Testis (tissue), 3 donors: ENCODE measurements around the gene IQUB. TPM values are rescaled to one million over a fixed set of nuclear protein-coding genes. Genes with fewer than 3 reads are reported as not detected.

ENCODE experiments used
- polyA plus RNA-seq: library from polyadenylated mRNA; stranded (reverse); fragments of 350-450 nt; fragmentation: Illumina TruSeq; extraction: RNeasy Lipid Tissue Mini Kit (QIAGEN cat#74804); gene quantifications from one replicate; pipeline ENCODE4 v1.2.3, GENCODE V29; 2014; ENCODE audit warnings: low read depth, low replicate concordance; ENCODE audit not compliant: insufficient read depth
- small RNA-seq, 2 donors: library from RNA; depleted of rRNA; stranded (forward); fragments of <200 nt; gene quantifications; one replicate each; pipeline ENCODE3, GENCODE V24; 2016
- total RNA-seq, 2 donors: library from RNA; depleted of rRNA; stranded (reverse); fragments of >200 nt; gene quantifications; one replicate each; pipeline ENCODE4 v1.2.3, GENCODE V29; 2016

IQUB gene
- total and polyA plus RNA-seq, 3 donors from 2014 or later = 21.3 to 49.2 (median 34.6) TPM

Small RNA genes lying within 50 kb of the gene (small RNA-seq; reads per million reads assigned to genes)
- 0 reads per million in 2 donors for gene RNU6-296P

Other genes starting within 250 kb of the IQUB start
- 10 to 100 TPM; 49.2 to 68.5 TPM for gene NDUFA5, start 23.2 kb upstream of the IQUB start, total RNA-seq
- gene NDUFA5, start 23.2 kb upstream of the IQUB start, polyA plus RNA-seq = 83.3 TPM
- gene ASB15, start 67.2 kb upstream of the IQUB start, total RNA-seq = 1 to 10 TPM; 1.1 to 2.4 TPM
- 5.7 TPM for gene ASB15, start 67.2 kb upstream of the IQUB start, polyA plus RNA-seq
- under 1 TPM; 0.19 to 0.39 TPM for gene LMOD2, start 121.3 kb upstream of the IQUB start, total RNA-seq
- gene LMOD2, start 121.3 kb upstream of the IQUB start, polyA plus RNA-seq = 3.6 TPM
- 10 to 100 TPM; 62.6 to 69.3 TPM for gene WASL, start 214.4 kb upstream of the IQUB start, total RNA-seq
- gene WASL, start 214.4 kb upstream of the IQUB start, polyA plus RNA-seq = 43.3 TPM